Epithelial cell of umbilical artery (primary cell): ENCODE data around the gene CHST9. TPM values are rescaled to one million over a fixed set of nuclear protein-coding genes. Genes with fewer than 3 reads are reported as not detected.

Source experiments
- total RNA-seq: library from RNA; depleted of rRNA; stranded (reverse); fragments of >200 nt; gene quantifications from 2 replicates; pipeline ENCODE4 v1.2.3, GENCODE V29; 2014

Gene CHST9
- total RNA-seq, result not detected in 2 replicates

DNA sequence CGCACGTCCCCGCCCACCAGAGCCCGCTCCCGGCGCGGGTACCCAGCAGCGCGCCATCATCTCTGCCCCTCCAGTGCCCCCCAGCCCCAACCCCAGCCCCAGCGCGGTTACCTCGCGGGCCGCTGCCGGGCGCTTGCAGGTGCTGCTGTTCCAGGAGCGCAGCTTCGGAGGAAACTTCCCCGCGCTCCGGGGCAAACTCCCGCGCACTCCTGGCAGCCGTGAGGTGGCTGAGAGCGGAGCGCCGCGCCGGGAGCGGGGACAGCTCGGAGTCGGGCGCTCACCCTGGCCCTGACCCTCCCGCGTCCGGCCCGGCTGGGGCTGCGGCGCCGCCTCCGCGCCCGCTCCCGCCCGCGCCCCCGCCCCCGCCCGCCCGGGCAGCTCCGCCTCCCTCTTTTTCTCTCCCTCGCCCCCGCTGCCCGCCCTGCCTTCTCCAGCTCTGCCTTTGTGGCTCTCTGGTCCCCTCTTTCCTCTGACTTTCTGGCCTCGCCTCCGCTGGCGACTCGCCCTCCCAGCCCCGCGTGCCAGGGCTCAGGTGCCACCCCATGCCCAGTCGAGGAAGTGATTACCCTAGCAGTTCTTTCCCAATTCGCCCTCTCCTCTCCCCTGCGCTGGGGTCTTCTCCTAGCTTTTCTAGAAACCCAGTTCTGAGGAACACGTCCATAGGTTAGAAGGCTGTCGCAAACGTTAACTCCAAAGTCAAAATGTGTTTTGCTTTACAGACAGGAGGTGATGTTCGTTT is at the start of gene CHST9:
TSS of gene CHST9 (minus strand) at position 284 of the 739 bp plus-strand sequence. CDS start 42,499 bp downstream, outside the sequence.

DNA sequence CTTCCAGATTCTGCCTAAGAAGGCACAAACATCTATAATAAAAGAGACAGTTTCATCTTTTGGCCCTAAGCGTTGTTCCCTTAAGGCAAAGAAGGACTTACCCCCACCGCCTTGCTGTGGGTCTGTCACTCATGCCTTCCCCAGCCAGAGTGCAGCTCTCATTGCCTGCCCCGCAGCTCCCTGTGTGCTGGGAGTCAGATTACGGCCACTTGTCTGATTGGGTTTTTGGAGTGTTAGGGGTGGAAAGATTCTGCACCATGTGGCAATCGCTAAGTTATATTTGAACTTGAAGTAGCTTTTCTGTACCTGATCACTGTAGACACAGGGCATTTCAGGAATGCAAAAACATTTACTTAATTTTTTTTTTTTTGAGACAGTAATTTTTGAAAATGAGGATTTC is 319.6 kb downstream of the CHST9 start, which contains the start of gene AQP4:
TSS of gene AQP4 (minus strand) at position 151 of the 400 bp plus-strand sequence. CDS start at position 133, 18 bp downstream.

